A673 (cell line): Measurements from ENCODE around the gene NUP85. TPM values are rescaled to one million over a fixed set of nuclear protein-coding genes. Genes with fewer than 3 reads are reported as not detected.

ENCODE experiments used
- BruUV-seq: library from RNA; stranded (reverse); fragments of 400-500 nt; replicated peaks from 2 replicates; lab custom pipeline; 2021; lab: Mats Ljungman, UMichigan
- CTCF ChIA-PET: fragments of 300-600 bp; sonication (Branson Sonifier 250); formaldehyde crosslinking; loops from one replicate; lab custom pipeline; 2022; ENCODE audit warnings: antibody characterized with exemption; lab: Charles Lee
- POLR2A ChIA-PET: fragments of 300-600 bp; sonication (Branson Sonifier 250); formaldehyde crosslinking; loops from one replicate; lab custom pipeline; 2022; ENCODE audit warnings: antibody characterized with exemption; ENCODE audit not compliant: low non-redundant PET; lab: Charles Lee
- DNase-seq: peaks from one replicate; pipeline ENCODE4 v3.0.0-alpha.2; 2015; ENCODE audit warnings: low spot score
- H3K27ac ChIP-seq: fragments of 200-600 bp; sonication (generic); 2 replicates; pipeline ENCODE4 v1.5.1; 2016; ENCODE audit warnings: mixed run types, low read depth, mild to moderate bottlenecking, mixed read lengths, antibody characterized with exemption, low read length; ENCODE audit not compliant: poor library complexity, severe bottlenecking
- H3K27me3 ChIP-seq: fragments of 200-600 bp; sonication (generic); replicated peaks from 2 replicates; pipeline ENCODE4 v1.6.1; 2017; ENCODE audit warnings: mixed run types, low read depth, mild to moderate bottlenecking, mixed read lengths, antibody characterized with exemption, low read length; ENCODE audit not compliant: insufficient read depth, poor library complexity
- H3K36me3 ChIP-seq: fragments of 200-600 bp; sonication (generic); 2 replicates; pipeline ENCODE4 v1.6.1; 2016; ENCODE audit warnings: mixed run types, mild to moderate bottlenecking, mixed read lengths, antibody characterized with exemption, low read length; ENCODE audit not compliant: insufficient read depth, poor library complexity, severe bottlenecking
- H3K4me1 ChIP-seq: fragments of 200-600 bp; sonication (generic); 2 replicates; pipeline ENCODE4 v1.6.1; 2017; ENCODE audit warnings: mixed run types, mild to moderate bottlenecking, mixed read lengths, antibody characterized with exemption, low read length; ENCODE audit not compliant: insufficient read depth, poor library complexity, severe bottlenecking
- H3K4me3 ChIP-seq: fragments of 200-600 bp; sonication (generic); 2 replicates; pipeline ENCODE4 v1.5.1; 2016; ENCODE audit warnings: low read depth, mixed run types, mild to moderate bottlenecking, mixed read lengths, low read length; ENCODE audit not compliant: poor library complexity, severe bottlenecking
- H3K9me3 ChIP-seq: fragments of 200-600 bp; sonication (generic); 2 replicates; pipeline ENCODE4 v1.6.1; 2016; ENCODE audit warnings: mixed run types, low read depth, mild to moderate bottlenecking, mixed read lengths, antibody characterized with exemption, low read length; ENCODE audit not compliant: poor library complexity, severe bottlenecking
- CTCF ChIP-seq: fragments of 300-800, 200-600 bp; sonication (generic); conservative IDR thresholded peaks from 2 replicates; pipeline ENCODE4 v1.5.1; 2017; ENCODE audit warnings: low read depth, mild to moderate bottlenecking, antibody characterized with exemption, low read length, moderate library complexity, mixed read lengths
- EZH2 ChIP-seq: fragments of 200-600 bp; sonication (generic); IDR thresholded peaks from 2 replicates; pipeline ENCODE4 v1.6.1; 2017; ENCODE audit warnings: borderline replicate concordance, low read depth, mild to moderate bottlenecking, mixed read lengths, antibody characterized with exemption, low read length; ENCODE audit not compliant: poor library complexity, severe bottlenecking
- intact Hi-C: fragments of 100-400 bp; cut with micrococcal nuclease; formaldehyde crosslinking; loops from one replicate; pipeline ENCODE4 v1.10.0; 2022; ENCODE audit not compliant: unreplicated experiment
- total RNA-seq: library from RNA; stranded (reverse); gene quantifications from 2 replicates; pipeline ENCODE4 v1.2.3, GENCODE V29; 2021

The NUP85 gene
- total RNA-seq, 1 experiment from 2014 or later: 140 TPM

GRCh38 chr17:75182319-75182568 is 23.2 kb upstream of the NUP85 start:
- Histone ChIP-seq H3K4me3 (peak overlapping the region; percentile 97), H3K9me3 (no peaks in the 10 kb centered on the region), H3K27ac (peak overlapping the region; percentile 99), H3K4me1 (peaks cover 10% of the 10 kb centered on the region), H3K36me3 (peaks cover 32% of the 10 kb centered on the region), H3K27me3 (no peaks in the 10 kb centered on the region)
- DNase-seq: no peak
- intact Hi-C loops: no loop called here
- ChIA-PET CTCF (no interaction called here), POLR2A (no interaction called here)
- TF ChIP-seq EZH2 (no peak), CTCF (no peak)
- no TSS peak for BruUV-seq

GRCh38 chr17:75182569-75183436 is 22.7 kb upstream of the NUP85 start, which contains the start of gene SUMO2:
SUMO2 (minus strand) TSS chr17:75182959; CDS start chr17:75182834, 125 bp downstream.
- CTCF ChIA-PET: interaction anchor here (0.6 kb wide), 1 partner anchor 20 kb away, joined by 3 read pairs; no protein-coding TSS in a partner anchor
- H3K4me1 ChIP-seq: peaks cover 10% of the 10 kb centered on the region
- no peak for TF ChIP-seq CTCF
- TF ChIP-seq EZH2: no peak
- H3K27ac ChIP-seq: peak within 1 kb of the TSS; percentile 99
- H3K9me3 ChIP-seq: no peaks in the 10 kb centered on the region
- POLR2A ChIA-PET: no interaction called here
- intact Hi-C loops: no loop called here
- peak; percentile 97 for DNase-seq
- peak within 1 kb of the TSS; percentile 97 for H3K4me3 ChIP-seq
- no TSS peak for BruUV-seq
- H3K27me3 ChIP-seq: no peaks in the 10 kb centered on the region
- peaks cover 27% of the 10 kb centered on the region for H3K36me3 ChIP-seq

GRCh38 chr17:75183999-75184884 is 21.2 kb upstream of the NUP85 start:
- CTCF ChIA-PET: interaction anchor here (0.7 kb wide), 2 partner anchors 87 to 417 kb away, joined by 3 to 4 read pairs; partner anchors contain the start of gene MIF4GD
- POLR2A ChIA-PET: no interaction called here
- Histone ChIP-seq H3K27ac (peak overlapping the region; percentile 99), H3K36me3 (peaks cover 17% of the 10 kb centered on the region), H3K4me1 (peaks cover 10% of the 10 kb centered on the region), H3K27me3 (no peaks in the 10 kb centered on the region), H3K4me3 (no peak overlapping the region), H3K9me3 (no peaks in the 10 kb centered on the region)
- intact Hi-C loops: no loop called here
- TF ChIP-seq CTCF (no peak), EZH2 (no peak)
- no peak for DNase-seq
- BruUV-seq: no TSS peak
